ENCODE results near the gene HIVEP3.

The HIVEP3 gene

GRCh38 chr1:41612953-41613352, 305.8 kb downstream of the HIVEP3 start:
- H4K20me1 ChIP-seq (ENCODE audit: insufficient read depth, low read length): no peaks in the 10 kb centered on the region
- H3K9ac ChIP-seq (ENCODE audit: low read length): no peak overlapping the region
- H3K9me3 ChIP-seq (ENCODE audit: low read length): no peaks in the 10 kb centered on the region
- no peaks in the 10 kb centered on the region for H3F3A ChIP-seq (ENCODE audit: insufficient read depth, low read length)
- H3K36me3 ChIP-seq (ENCODE audit: insufficient read depth, low read length): no peaks in the 10 kb centered on the region
- no peak overlapping the region for H3K27ac ChIP-seq (ENCODE audit: low read depth, low read length, poor library complexity, severe bottlenecking)
- TF ChIP-seq, protein P1, sequence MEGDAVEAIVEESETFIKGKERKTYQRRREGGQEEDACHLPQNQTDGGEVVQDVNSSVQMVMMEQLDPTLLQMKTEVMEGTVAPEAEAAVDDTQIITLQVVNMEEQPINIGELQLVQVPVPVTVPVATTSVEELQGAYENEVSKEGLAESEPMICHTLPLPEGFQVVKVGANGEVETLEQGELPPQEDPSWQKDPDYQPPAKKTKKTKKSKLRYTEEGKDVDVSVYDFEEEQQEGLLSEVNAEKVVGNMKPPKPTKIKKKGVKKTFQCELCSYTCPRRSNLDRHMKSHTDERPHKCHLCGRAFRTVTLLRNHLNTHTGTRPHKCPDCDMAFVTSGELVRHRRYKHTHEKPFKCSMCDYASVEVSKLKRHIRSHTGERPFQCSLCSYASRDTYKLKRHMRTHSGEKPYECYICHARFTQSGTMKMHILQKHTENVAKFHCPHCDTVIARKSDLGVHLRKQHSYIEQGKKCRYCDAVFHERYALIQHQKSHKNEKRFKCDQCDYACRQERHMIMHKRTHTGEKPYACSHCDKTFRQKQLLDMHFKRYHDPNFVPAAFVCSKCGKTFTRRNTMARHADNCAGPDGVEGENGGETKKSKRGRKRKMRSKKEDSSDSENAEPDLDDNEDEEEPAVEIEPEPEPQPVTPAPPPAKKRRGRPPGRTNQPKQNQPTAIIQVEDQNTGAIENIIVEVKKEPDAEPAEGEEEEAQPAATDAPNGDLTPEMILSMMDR (IDR thresholded peaks at IDR 0.05; ENCODE audit: low read length): no peak
- TF ChIP-seq EZH2 (IDR thresholded peaks at IDR 0.05; ENCODE audit: borderline replicate concordance, low read length): no peak
- H3K4me2 ChIP-seq (ENCODE audit: low read length): no peak overlapping the region
- no peaks in the 10 kb centered on the region for H3K27me3 ChIP-seq (ENCODE audit: insufficient read depth, low read length)
- H3K4me3 ChIP-seq (ENCODE audit: low read depth, low read length, poor library complexity, severe bottlenecking): no peak overlapping the region
- no peaks in the 10 kb centered on the region for H3K9me2 ChIP-seq (ENCODE audit: low read depth, low read length)
- peaks cover 9% of the 10 kb centered on the region for H3K4me1 ChIP-seq (ENCODE audit: insufficient read depth, low read length, severe bottlenecking)
- no peak overlapping the region for H2AFZ ChIP-seq (ENCODE audit: low read length)
- H3K79me2 ChIP-seq (ENCODE audit: insufficient read depth, low read length): no peaks in the 10 kb centered on the region

DNA sequence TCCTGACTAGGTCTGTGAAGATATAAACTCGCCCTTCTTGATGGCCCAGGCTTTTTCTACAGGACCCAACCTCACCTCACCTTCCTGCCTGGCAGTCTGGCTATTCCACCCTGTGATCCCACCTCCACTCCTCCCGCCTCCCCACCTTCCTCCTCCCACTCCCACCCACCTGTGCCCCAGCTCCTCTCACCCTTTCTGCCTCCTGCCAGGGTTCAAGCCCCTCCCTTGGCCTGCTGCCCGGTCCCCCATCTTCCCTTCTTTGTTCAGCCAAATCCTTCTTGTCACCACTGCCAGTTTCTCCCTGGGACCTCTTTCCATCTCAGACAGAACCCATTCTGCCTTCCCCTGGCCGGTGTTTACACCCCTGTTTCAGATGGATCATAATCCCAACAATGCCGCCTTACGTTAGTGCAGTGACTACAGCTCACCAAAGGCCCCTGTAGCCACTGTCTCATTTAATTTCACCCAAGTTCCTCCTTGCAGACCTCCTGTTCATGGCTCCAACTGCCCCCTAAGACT, 306.7 kb downstream of the HIVEP3 start:
- H3K27me3 ChIP-seq (ENCODE audit: insufficient read depth, low read length): no peaks in the 10 kb centered on the region
- no peaks in the 10 kb centered on the region for H3K79me2 ChIP-seq (ENCODE audit: insufficient read depth, low read length)
- no peak overlapping the region for H3K27ac ChIP-seq (ENCODE audit: low read depth, low read length, poor library complexity, severe bottlenecking)
- H3K4me2 ChIP-seq (ENCODE audit: low read length): no peak overlapping the region
- no peaks in the 10 kb centered on the region; the same call in 1 of the 2 replicates for H3K9me3 ChIP-seq (ENCODE audit: low read length)
- no peak overlapping the region for H3K4me3 ChIP-seq (ENCODE audit: low read depth, low read length, poor library complexity, severe bottlenecking)
- no peak overlapping the region for H3K9ac ChIP-seq (ENCODE audit: low read length)
- no peak overlapping the region for H2AFZ ChIP-seq (ENCODE audit: low read length)
- no peaks in the 10 kb centered on the region for H3F3A ChIP-seq (ENCODE audit: insufficient read depth, low read length)
- no peaks in the 10 kb centered on the region for H4K20me1 ChIP-seq (ENCODE audit: insufficient read depth, low read length)
- no peaks in the 10 kb centered on the region for H3K36me3 ChIP-seq (ENCODE audit: insufficient read depth, low read length)
- TF ChIP-seq, protein P1 (IDR thresholded peaks at IDR 0.05; ENCODE audit: low read length): no peak
- TF ChIP-seq EZH2 (IDR thresholded peaks at IDR 0.05; ENCODE audit: borderline replicate concordance, low read length): no peak
- peaks cover 9% of the 10 kb centered on the region for H3K4me1 ChIP-seq (ENCODE audit: insufficient read depth, low read length, severe bottlenecking)
- no peaks in the 10 kb centered on the region for H3K9me2 ChIP-seq (ENCODE audit: low read depth, low read length)

DNA sequence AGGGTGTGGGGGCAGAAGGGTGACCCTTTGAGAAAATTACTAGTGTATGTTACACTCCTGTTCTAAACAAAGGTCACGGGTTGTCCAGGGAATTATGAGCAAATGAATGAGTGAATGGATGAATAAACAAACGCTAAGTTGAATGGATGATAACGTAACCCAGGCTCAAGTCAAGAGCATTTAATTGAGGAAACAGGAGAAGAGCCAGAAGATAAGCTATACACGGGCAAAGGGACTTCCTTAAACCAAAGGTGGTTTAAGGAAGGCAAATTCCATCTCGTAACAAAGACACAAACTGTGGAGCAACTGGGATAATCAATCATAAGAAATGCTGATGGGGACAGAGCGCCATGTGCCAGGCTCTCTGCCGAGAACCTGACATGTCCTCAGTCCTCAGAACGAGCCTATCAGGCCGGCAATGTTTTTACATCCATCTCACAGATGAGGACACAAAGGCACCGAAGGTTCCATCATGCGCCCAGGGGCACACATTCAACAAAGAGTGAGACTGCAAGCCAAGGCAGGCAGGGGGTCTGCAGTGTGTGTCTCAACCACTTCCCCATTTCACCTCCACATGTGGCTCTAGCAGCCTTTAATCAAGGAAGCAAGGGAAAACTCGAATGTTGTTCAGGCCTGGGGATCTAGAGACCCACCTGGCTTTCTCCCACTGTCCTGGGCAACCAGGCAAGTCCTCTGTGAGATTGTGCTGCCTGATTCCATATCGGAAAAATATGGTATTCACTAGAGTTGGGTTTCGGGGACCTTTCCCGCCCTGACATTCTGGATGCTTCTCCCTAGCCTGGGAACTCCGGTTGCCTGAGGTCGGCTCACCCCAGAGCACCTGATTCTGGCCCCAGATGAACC, 307.4 kb downstream of the HIVEP3 start:
- Histone ChIP-seq H3K9me3 (ENCODE audit: low read length) (no peaks in the 10 kb centered on the region; the same call in 1 of the 2 replicates), H3K27me3 (ENCODE audit: insufficient read depth, low read length) (no peaks in the 10 kb centered on the region), H3F3A (ENCODE audit: insufficient read depth, low read length) (no peaks in the 10 kb centered on the region), H3K4me3 (ENCODE audit: low read depth, low read length, poor library complexity, severe bottlenecking) (no peak overlapping the region), H3K4me1 (ENCODE audit: insufficient read depth, low read length, severe bottlenecking) (peaks cover 9% of the 10 kb centered on the region), H3K27ac (ENCODE audit: low read depth, low read length, poor library complexity, severe bottlenecking) (no peak overlapping the region), H3K36me3 (ENCODE audit: insufficient read depth, low read length) (no peaks in the 10 kb centered on the region), H3K9ac (ENCODE audit: low read length) (no peak overlapping the region), H3K9me2 (ENCODE audit: low read depth, low read length) (no peaks in the 10 kb centered on the region), H2AFZ (ENCODE audit: low read length) (no peak overlapping the region), H3K79me2 (ENCODE audit: insufficient read depth, low read length) (no peaks in the 10 kb centered on the region), H4K20me1 (ENCODE audit: insufficient read depth, low read length) (no peaks in the 10 kb centered on the region), H3K4me2 (ENCODE audit: low read length) (no peak overlapping the region)
- TF ChIP-seq, protein P1 (IDR thresholded peaks at IDR 0.05; ENCODE audit: low read length): no peak
- TF ChIP-seq EZH2 (IDR thresholded peaks at IDR 0.05; ENCODE audit: borderline replicate concordance, low read length): no peak

All from OCI-LY1 (cell line).